ENCODE measurements around the gene ZC3HAV1. TPM values are rescaled to one million over a fixed set of nuclear protein-coding genes. Genes with fewer than 3 reads are reported as not detected.

Gene ZC3HAV1
- total RNA-seq, 4 donors from 2014 or later: 43.4 to 59.7 (median 50.2) TPM

DNA sequence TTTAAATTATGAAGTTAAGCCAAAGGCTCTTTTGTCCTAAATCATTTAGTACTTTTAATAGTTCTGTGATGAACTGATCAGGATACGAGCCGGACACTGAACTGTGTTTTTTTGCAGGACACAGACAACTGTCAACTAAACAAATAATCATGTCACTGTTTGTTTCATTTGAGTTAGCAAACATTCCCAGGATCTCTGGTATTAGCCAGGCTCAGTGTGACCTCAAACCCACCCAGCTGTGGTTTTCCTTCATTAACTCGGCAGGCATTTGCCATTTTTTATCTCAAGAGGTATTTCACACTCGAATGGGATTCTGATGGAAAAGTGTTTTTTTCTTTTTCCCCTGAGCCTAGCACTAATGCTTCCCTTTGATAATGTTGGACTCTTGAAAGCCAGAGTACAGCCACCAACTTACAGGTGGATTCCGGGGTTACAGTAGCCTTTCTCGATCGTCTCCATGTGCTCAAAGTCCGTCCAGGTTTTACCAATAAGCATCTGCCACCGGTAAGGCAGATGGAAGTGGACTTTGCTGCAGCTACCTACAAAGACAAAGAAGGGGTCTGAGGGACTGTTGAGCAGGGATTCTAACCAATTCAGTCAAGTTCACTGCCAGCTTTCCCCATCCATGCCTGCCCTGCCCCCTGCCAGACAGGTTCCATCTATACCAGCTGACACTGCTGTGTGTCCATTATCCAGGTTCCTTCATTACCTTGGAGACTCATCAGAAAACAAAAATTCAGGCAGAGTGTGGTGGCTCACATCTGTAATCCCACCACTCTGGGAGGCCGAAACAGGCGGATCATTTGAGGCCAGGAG lies 33.4 kb downstream of the ZC3HAV1 start:
- Histone ChIP-seq H3K36me3 (peaks cover 52 to 77% of the 10 kb centered on the region in 2 donors), H3K27ac (no peak overlapping the region), H3K9me3 (no peaks in the 10 kb centered on the region), H3K4me1 (no peaks in the 10 kb centered on the region), H3K27me3 (no peaks in the 10 kb centered on the region), H3K4me3 (replicated peaks in 1 of 3) (no peak overlapping the region)
- WGBS, 2 donors: 84 to 88% methylated on average over 11 of the region's 11 CpGs
- no peak for DNase-seq
- TF ChIP-seq, protein P1, sequence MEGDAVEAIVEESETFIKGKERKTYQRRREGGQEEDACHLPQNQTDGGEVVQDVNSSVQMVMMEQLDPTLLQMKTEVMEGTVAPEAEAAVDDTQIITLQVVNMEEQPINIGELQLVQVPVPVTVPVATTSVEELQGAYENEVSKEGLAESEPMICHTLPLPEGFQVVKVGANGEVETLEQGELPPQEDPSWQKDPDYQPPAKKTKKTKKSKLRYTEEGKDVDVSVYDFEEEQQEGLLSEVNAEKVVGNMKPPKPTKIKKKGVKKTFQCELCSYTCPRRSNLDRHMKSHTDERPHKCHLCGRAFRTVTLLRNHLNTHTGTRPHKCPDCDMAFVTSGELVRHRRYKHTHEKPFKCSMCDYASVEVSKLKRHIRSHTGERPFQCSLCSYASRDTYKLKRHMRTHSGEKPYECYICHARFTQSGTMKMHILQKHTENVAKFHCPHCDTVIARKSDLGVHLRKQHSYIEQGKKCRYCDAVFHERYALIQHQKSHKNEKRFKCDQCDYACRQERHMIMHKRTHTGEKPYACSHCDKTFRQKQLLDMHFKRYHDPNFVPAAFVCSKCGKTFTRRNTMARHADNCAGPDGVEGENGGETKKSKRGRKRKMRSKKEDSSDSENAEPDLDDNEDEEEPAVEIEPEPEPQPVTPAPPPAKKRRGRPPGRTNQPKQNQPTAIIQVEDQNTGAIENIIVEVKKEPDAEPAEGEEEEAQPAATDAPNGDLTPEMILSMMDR (IDR thresholded peaks at IDR 0.05): no peak
- no peak for TF ChIP-seq POLR2A (IDR thresholded peaks at IDR 0.05)
- intact Hi-C loops (cut with DNase I): loop anchor here (2.0 to 10.0 kb wide), 2 partner anchors 59 to 191 kb away; no protein-coding TSS in a partner anchor

DNA sequence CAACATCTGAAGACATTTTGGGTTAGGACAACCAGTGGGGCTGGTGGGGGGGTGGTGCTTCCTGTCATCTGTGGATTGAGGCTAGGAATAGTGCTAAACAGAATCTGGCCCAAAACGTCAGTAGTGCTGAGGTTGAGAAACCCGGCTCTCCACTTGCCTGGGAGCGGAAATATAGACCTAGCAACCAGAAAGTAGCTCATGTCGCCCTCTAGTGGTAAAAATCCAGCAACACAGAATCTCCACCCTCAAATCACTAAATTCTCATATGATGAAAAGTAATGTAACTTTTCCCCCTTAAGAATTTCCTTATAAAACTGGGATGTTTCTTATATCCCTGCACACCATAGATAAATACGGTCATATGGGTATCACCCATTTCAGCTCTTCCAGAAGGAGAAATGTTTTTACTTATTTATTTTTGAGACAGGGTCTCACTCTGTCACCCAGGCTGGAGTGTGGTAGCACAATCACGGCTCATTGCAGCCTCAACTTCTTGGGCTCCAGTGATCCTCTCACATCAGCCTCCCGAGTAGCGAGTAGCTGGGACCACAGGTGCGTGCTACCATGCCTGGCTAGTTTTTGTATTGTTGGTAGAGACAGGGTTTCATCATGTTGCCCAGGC lies 34.4 kb downstream of the ZC3HAV1 start:
- Histone ChIP-seq H3K27me3 (no peaks in the 10 kb centered on the region), H3K36me3 (peaks cover 50 to 70% of the 10 kb centered on the region in 2 donors), H3K9me3 (no peaks in the 10 kb centered on the region), H3K4me1 (no peaks in the 10 kb centered on the region), H3K4me3 (replicated peaks in 1 of 3) (no peak overlapping the region), H3K27ac (peak overlapping the region in 1 of 3 donors; percentile 11)
- TF ChIP-seq POLR2A (IDR thresholded peaks at IDR 0.05): no peak
- TF ChIP-seq, protein P1 (IDR thresholded peaks at IDR 0.05): peak; percentile 43 to 87 (median 80)
- 38 to 62% methylated on average over 6 to 9 of the region's 9 CpGs for WGBS, 2 donors
- peak; percentile 68 to 69 for DNase-seq
- intact Hi-C loops (cut with DNase I): loop anchor here (2.0 to 10.0 kb wide), 2 partner anchors 58 to 190 kb away; no protein-coding TSS in a partner anchor

DNA sequence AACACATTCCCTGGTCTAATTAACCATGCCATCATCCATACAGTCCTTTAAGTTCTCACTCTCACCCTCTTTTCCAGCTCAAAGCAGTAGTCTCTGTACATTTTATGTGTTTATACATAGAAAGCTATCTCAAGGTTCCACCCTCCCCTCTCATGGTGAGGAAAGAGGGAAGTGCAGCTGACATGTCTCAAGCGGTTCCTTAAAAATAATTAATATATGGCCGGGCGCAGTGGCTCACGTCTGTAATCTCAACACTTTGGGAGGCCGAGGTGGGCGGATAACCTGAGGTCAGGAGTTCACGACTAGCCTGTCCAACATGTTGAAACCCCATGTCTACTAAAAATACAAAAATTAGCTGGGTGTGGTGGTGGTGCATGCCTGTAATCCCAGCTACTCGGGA lies 36.7 kb downstream of the ZC3HAV1 start:
- Histone ChIP-seq H3K27me3 (no peaks in the 10 kb centered on the region), H3K4me1 (no peaks in the 10 kb centered on the region), H3K4me3 (replicated peaks in 1 of 3) (no peak overlapping the region), H3K27ac (no peak overlapping the region), H3K9me3 (no peaks in the 10 kb centered on the region), H3K36me3 (peaks cover 45 to 70% of the 10 kb centered on the region in 2 donors)
- DNase-seq: no peak
- WGBS, 2 donors: 90 to 97% methylated on average over 8 of the region's 8 CpGs
- intact Hi-C loops (cut with DNase I): loop anchor here (10.0 kb wide), 1 partner anchor 188 kb away; no protein-coding TSS in a partner anchor
- TF ChIP-seq, protein P1 (IDR thresholded peaks at IDR 0.05): no peak
- no peak for TF ChIP-seq POLR2A (IDR thresholded peaks at IDR 0.05)

DNA sequence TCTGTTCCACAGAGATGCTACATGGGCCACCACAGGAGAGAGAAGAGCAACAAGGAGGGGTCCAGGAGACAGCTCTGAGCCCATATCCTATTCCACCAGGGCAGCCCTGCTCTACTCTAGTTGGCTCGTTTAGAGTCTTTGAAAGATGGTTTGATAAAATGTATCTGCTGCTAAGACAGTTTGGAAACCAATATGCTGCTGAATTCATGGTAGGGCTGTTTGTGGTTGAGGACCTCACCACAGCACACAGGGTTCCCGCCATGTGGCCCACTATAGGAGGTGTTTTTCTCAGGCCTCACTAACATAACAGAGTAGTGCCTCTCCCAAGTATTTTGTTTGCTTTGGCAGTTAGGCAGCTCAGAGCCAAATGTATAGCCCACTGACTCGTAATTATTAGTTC lies 37.8 kb downstream of the ZC3HAV1 start:
- Histone ChIP-seq H3K27me3 (no peaks in the 10 kb centered on the region), H3K36me3 (peaks cover 41 to 61% of the 10 kb centered on the region in 2 donors), H3K4me1 (no peaks in the 10 kb centered on the region), H3K27ac (no peak overlapping the region), H3K9me3 (no peaks in the 10 kb centered on the region), H3K4me3 (replicated peaks in 1 of 3) (no peak overlapping the region)
- TF ChIP-seq, protein P1 (IDR thresholded peaks at IDR 0.05): no peak
- TF ChIP-seq POLR2A (IDR thresholded peaks at IDR 0.05): no peak
- intact Hi-C loops (cut with DNase I): loop anchor here (10.0 kb wide), 1 partner anchor 187 kb away; no protein-coding TSS in a partner anchor
- WGBS, 2 donors: 90 to 93% methylated on average over 3 of the region's 3 CpGs
- DNase-seq: no peak

Measured in thyroid gland (tissue), 4 donors.